Panc1 (cell line): ENCODE data around the gene NDST1. TPM values are rescaled to one million over a fixed set of nuclear protein-coding genes. Genes with fewer than 3 reads are reported as not detected.

ENCODE experiments used
- ATAC-seq: fragments of 200-7000 bp; cut with Tn5 transposase; 2 replicates; pipeline ENCODE4 v1.9.1; 2020; ENCODE audit warnings: mild to moderate bottlenecking, moderate library complexity
- BruUV-seq: library from RNA; stranded (reverse); fragments of 400-500 nt; replicated peaks from 2 replicates; lab custom pipeline; 2021; lab: Mats Ljungman, UMichigan
- CTCF ChIA-PET: fragments of 300-600 bp; sonication (Branson Sonifier 250); formaldehyde crosslinking; loops from one replicate; lab custom pipeline; 2022; ENCODE audit warnings: antibody characterized with exemption; lab: Charles Lee
- POLR2A ChIA-PET: fragments of 300-600 bp; sonication (Branson Sonifier 250); formaldehyde crosslinking; loops from one replicate; lab custom pipeline; 2022; ENCODE audit warnings: antibody characterized with exemption; lab: Charles Lee
- DNase-seq: peaks from one replicate; pipeline ENCODE4 v3.0.0-alpha.2; 2010; ENCODE audit warnings: low read depth, low spot score
- H3K27ac ChIP-seq: 2 replicates; pipeline ENCODE4 v1.5.1; 2011; ENCODE audit warnings: mild to moderate bottlenecking, low read length, inconsistent platforms
- H3K27me3 ChIP-seq: fragments of 200-500 bp; sonication (Bioruptor generic); 2 replicates; pipeline ENCODE4 v1.6.0; 2014; ENCODE audit warnings: low read length, inconsistent platforms; ENCODE audit not compliant: control insufficient read depth, insufficient read depth
- H3K36me3 ChIP-seq: fragments of 200-500 bp; sonication (Bioruptor generic); 2 replicates; pipeline ENCODE4 v1.5.1; 2014; ENCODE audit warnings: inconsistent platforms, mild to moderate bottlenecking, low read length, moderate library complexity; ENCODE audit not compliant: control insufficient read depth, insufficient read depth
- H3K4me1 ChIP-seq: 2 replicates; pipeline ENCODE4 v1.5.1; 2011; ENCODE audit warnings: inconsistent platforms, mild to moderate bottlenecking, low read length, moderate library complexity; ENCODE audit not compliant: control insufficient read depth, insufficient read depth
- H3K4me3 ChIP-seq, 2 experiments: 2 replicates each; pipeline ENCODE4 v1.5.1; 2011 to 2012; ENCODE audit warnings: low read depth in 2 of 2, low read length in 2 of 2, mild to moderate bottlenecking in 2 of 2, inconsistent platforms in 1 of 2, moderate library complexity in 1 of 2
- H3K9me3 ChIP-seq: fragments of 200-500 bp; sonication (Bioruptor generic); 2 replicates; pipeline ENCODE4 v1.5.1; 2014; ENCODE audit warnings: low read depth, mild to moderate bottlenecking, inconsistent platforms, low read length, moderate library complexity; ENCODE audit not compliant: control insufficient read depth, insufficient read depth
- POLR2AphosphoS5 ChIP-seq: IDR thresholded peaks from 2 replicates; pipeline ENCODE4 v1.6.1; 2012; ENCODE audit warnings: mild to moderate bottlenecking, low read depth, low read length, moderate library complexity
- SIN3A ChIP-seq: IDR thresholded peaks from 2 replicates; pipeline ENCODE4 v1.6.1; 2012; ENCODE audit warnings: low read depth, mild to moderate bottlenecking, low read length, moderate library complexity, borderline replicate concordance; ENCODE audit not compliant: insufficient read depth
- TCF7L2 ChIP-seq: IDR thresholded peaks from 2 replicates; pipeline ENCODE4 v1.6.1; 2011; ENCODE audit warnings: mild to moderate bottlenecking, low read depth, low read length, inconsistent platforms
- in situ Hi-C: cut with HindIII; loops from 2 replicates; pipeline ENCODE4 v1.10.0; 2016; ENCODE audit warnings: low sequenced_read_pairs, low pct_unique_long_range_greater_than_20kb
- intact Hi-C: fragments of 100-400 bp; cut with micrococcal nuclease; formaldehyde crosslinking; loops from one replicate; pipeline ENCODE4 v1.10.0; 2022; ENCODE audit not compliant: unreplicated experiment
- total RNA-seq: library from RNA; stranded (reverse); gene quantifications from one replicate; pipeline ENCODE4 v1.2.1, GENCODE V29; 2021; ENCODE audit not compliant: unreplicated experiment
- TF ChIP-seq, protein P1 (sequence below), 2 experiments: IDR thresholded peaks; 2 replicates each; pipeline ENCODE4 v1.6.1; 2011 to 2012; ENCODE audit warnings: low read depth in 2 of 2, control low read depth in 1 of 2, low read length in 1 of 2, mild to moderate bottlenecking in 1 of 2, moderate library complexity in 1 of 2; ENCODE audit not compliant: insufficient read depth in 1 of 2
- TF ChIP-seq, protein P2 (sequence below): fragments of 450-650 bp; IDR thresholded peaks from 2 replicates; pipeline ENCODE4 v1.5.1; 2017; ENCODE audit warnings: mild to moderate bottlenecking

Gene NDST1
- total RNA-seq, 1 experiment from 2014 or later: 142 TPM

DNA sequence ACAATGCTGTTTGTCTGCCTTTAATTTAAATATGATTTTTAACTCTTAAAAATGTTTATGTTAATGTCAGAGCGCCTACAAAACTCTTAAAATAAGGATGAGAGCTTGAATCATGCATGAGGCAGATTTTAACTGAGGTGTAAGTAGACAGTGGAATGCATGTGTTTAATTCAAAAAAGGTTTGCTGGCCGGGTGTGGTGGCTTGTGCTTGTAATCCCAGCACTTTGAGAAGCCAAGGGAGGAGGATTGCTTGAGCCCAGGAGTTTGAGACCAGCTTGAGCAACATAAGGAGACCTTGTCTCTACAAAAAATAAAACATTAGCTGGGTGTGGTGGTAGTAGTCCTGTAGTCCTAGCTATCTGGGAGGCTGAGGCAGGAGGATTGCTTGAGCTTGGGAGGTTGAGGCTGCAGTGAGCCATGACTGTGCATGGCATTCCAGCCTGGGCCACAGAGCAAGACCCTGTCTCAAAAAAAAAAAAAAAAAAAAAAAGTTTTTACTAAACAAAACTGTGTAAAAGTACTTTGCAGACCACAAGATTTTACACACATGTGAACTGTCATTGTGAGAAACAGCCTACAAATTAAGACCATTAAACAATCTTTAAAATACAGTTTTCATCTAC is 21.1 kb downstream of the NDST1 start:
- POLR2A ChIA-PET: no interaction called here
- Histone ChIP-seq H3K4me1 (peaks cover 16% of the 10 kb centered on the region), H3K9me3 (no peaks in the 10 kb centered on the region), H3K4me3 (no peak overlapping the region), H3K36me3 (no peaks in the 10 kb centered on the region; the same call in none of the 2 replicates), H3K27me3 (no peaks in the 10 kb centered on the region), H3K27ac (no peak overlapping the region)
- TF ChIP-seq, protein P1, sequence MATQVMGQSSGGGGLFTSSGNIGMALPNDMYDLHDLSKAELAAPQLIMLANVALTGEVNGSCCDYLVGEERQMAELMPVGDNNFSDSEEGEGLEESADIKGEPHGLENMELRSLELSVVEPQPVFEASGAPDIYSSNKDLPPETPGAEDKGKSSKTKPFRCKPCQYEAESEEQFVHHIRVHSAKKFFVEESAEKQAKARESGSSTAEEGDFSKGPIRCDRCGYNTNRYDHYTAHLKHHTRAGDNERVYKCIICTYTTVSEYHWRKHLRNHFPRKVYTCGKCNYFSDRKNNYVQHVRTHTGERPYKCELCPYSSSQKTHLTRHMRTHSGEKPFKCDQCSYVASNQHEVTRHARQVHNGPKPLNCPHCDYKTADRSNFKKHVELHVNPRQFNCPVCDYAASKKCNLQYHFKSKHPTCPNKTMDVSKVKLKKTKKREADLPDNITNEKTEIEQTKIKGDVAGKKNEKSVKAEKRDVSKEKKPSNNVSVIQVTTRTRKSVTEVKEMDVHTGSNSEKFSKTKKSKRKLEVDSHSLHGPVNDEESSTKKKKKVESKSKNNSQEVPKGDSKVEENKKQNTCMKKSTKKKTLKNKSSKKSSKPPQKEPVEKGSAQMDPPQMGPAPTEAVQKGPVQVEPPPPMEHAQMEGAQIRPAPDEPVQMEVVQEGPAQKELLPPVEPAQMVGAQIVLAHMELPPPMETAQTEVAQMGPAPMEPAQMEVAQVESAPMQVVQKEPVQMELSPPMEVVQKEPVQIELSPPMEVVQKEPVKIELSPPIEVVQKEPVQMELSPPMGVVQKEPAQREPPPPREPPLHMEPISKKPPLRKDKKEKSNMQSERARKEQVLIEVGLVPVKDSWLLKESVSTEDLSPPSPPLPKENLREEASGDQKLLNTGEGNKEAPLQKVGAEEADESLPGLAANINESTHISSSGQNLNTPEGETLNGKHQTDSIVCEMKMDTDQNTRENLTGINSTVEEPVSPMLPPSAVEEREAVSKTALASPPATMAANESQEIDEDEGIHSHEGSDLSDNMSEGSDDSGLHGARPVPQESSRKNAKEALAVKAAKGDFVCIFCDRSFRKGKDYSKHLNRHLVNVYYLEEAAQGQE (IDR thresholded peaks at IDR 0.05; ENCODE audit: insufficient read depth in 1 of 2, low read depth in 2 of 2, low read length in 1 of 2): no peak
- TF ChIP-seq TCF7L2 (no peak), POLR2AphosphoS5 (no peak)
- TF ChIP-seq, protein P2, sequence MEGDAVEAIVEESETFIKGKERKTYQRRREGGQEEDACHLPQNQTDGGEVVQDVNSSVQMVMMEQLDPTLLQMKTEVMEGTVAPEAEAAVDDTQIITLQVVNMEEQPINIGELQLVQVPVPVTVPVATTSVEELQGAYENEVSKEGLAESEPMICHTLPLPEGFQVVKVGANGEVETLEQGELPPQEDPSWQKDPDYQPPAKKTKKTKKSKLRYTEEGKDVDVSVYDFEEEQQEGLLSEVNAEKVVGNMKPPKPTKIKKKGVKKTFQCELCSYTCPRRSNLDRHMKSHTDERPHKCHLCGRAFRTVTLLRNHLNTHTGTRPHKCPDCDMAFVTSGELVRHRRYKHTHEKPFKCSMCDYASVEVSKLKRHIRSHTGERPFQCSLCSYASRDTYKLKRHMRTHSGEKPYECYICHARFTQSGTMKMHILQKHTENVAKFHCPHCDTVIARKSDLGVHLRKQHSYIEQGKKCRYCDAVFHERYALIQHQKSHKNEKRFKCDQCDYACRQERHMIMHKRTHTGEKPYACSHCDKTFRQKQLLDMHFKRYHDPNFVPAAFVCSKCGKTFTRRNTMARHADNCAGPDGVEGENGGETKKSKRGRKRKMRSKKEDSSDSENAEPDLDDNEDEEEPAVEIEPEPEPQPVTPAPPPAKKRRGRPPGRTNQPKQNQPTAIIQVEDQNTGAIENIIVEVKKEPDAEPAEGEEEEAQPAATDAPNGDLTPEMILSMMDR: no peak
- CTCF ChIA-PET: no interaction called here
- BruUV-seq: no TSS peak
- no peak for ATAC-seq
- intact Hi-C loops (no loop called here), in situ Hi-C loops (no loop called here)
- DNase-seq: no peak

DNA sequence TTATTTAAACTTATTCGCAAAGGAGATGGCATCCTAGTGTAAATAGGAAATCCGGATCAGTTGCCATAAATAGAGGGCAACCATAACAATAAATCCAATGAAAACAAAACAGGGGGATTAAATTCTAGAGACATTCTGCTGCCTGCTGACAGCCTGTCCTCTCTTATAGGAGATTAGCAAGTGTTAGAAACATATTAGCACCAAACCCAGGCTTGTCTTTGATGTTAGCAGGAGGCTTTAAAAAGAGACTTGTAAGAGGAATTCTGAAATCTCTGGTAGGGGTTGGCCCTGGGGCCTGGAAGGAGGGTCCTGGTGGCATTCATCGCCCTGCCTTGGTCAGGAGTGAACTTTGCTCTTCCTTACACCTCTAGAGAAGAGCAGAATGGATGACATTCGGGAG is 21.6 kb downstream of the NDST1 start:
- DNase-seq (no peak), ATAC-seq (no peak)
- Histone ChIP-seq H3K4me1 (peaks cover 16% of the 10 kb centered on the region), H3K36me3 (peaks cover under 1% of the 10 kb centered on the region), H3K4me3 (no peak overlapping the region), H3K27ac (no peak overlapping the region), H3K27me3 (no peaks in the 10 kb centered on the region), H3K9me3 (no peaks in the 10 kb centered on the region)
- in situ Hi-C loops (no loop called here), intact Hi-C loops (no loop called here)
- no TSS peak for BruUV-seq
- CTCF ChIA-PET: no interaction called here
- POLR2A ChIA-PET: no interaction called here
- TF ChIP-seq, protein P1 (IDR thresholded peaks at IDR 0.05; ENCODE audit: insufficient read depth in 1 of 2, low read depth in 2 of 2, low read length in 1 of 2): no peak
- TF ChIP-seq, protein P2: no peak
- no peak for TF ChIP-seq SIN3A
- TF ChIP-seq TCF7L2: no peak
- TF ChIP-seq POLR2AphosphoS5: no peak
